HG02885 (cell line): ENCODE results near the gene ZNF784.

Source experiments
- ATAC-seq: cut with Tn5 transposase; IDR thresholded peaks from one replicate; pipeline ENCODE4 v1.9.1; 2021; ENCODE audit warnings: mild to moderate bottlenecking; ENCODE audit not compliant: unreplicated experiment, poor library complexity

The ZNF784 gene

GRCh38 chr19:55623130-55623529 is 1.2 kb downstream of the ZNF784 start:
- ATAC-seq = no peak

GRCh38 chr19:55622242-55622969 is 2.0 kb downstream of the ZNF784 start:
- ATAC-seq = no peak

- ATAC-seq = no peak
Measured at GRCh38 chr19:55621673-55622231, 2.6 kb downstream of the ZNF784 start.

GRCh38 chr19:55621205-55621672 is 3.1 kb downstream of the ZNF784 start:
- no peak for ATAC-seq

- ATAC-seq = no peak
Measured at GRCh38 chr19:55620410-55621204, 3.8 kb downstream of the ZNF784 start.

- ATAC-seq = no peak
Measured at GRCh38 chr19:55619286-55619685, 5.1 kb downstream of the ZNF784 start.

GRCh38 chr19:55618426-55618825 is 5.9 kb downstream of the ZNF784 start:
- ATAC-seq = no peak

GRCh38 chr19:55617426-55617825 is 6.9 kb downstream of the ZNF784 start:
- ATAC-seq = no peak

GRCh38 chr19:55616395-55616875 is 7.9 kb downstream of the ZNF784 start:
- no peak for ATAC-seq

GRCh38 chr19:55615543-55616394 is 8.6 kb downstream of the ZNF784 start:
- no peak for ATAC-seq

GRCh38 chr19:55614711-55615542 is 9.4 kb downstream of the ZNF784 start:
- ATAC-seq = no peak

- no peak for ATAC-seq
Measured at GRCh38 chr19:55613930-55614710, 10.2 kb downstream of the ZNF784 start.

GRCh38 chr19:55613396-55613795 is 11.0 kb downstream of the ZNF784 start:
- no peak for ATAC-seq

- ATAC-seq = no peak
Measured at GRCh38 chr19:55611983-55612645, 12.3 kb downstream of the ZNF784 start.

- ATAC-seq = no peak
Measured at GRCh38 chr19:55611300-55611982, 12.9 kb downstream of the ZNF784 start.

GRCh38 chr19:55609326-55609725 is 15.0 kb downstream of the ZNF784 start:
- ATAC-seq = no peak

GRCh38 chr19:55606817-55607216 is 17.5 kb downstream of the ZNF784 start:
- ATAC-seq = no peak

- ATAC-seq = no peak
Measured at GRCh38 chr19:55606471-55606787, 17.9 kb downstream of the ZNF784 start.
